GM21576 (cell line): Measurements from ENCODE around the gene GPBP1.
"Not testable (repeated sequence)": the region's sequence is repeated elsewhere in the genome, so short reads cannot be mapped to it uniquely, and the experiment has no call there.

Source experiments
- ATAC-seq: cut with Tn5 transposase; IDR thresholded peaks from one replicate; pipeline ENCODE4 v1.9.1; 2021; ENCODE audit warnings: mild to moderate bottlenecking, moderate library complexity; ENCODE audit not compliant: unreplicated experiment

GPBP1 gene

DNA sequence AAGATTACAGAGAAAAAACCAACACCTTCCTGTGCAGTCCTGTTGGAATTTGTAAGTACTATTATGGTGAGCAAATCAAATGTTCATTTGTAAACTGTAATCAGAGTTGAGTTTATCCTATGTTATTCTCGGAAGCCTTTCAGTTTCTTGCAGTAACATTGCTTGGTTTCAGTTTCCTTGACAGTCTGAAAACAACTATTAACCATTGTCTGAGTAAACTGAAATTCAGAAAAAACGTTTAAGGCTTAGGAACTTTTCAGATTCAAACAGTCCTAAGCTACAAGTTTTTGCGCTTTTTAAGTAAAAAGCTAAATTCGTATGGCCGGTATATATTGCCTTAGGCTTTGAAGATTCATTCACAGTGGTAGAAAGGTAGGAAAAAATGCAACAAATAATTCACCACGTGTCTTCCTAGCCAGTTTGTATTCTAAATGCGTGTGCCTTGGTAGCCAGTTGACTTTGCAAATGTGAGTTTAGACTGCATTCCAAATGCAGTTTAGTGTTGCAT is 2.5 kb downstream of the GPBP1 start:
- no peak for ATAC-seq

DNA sequence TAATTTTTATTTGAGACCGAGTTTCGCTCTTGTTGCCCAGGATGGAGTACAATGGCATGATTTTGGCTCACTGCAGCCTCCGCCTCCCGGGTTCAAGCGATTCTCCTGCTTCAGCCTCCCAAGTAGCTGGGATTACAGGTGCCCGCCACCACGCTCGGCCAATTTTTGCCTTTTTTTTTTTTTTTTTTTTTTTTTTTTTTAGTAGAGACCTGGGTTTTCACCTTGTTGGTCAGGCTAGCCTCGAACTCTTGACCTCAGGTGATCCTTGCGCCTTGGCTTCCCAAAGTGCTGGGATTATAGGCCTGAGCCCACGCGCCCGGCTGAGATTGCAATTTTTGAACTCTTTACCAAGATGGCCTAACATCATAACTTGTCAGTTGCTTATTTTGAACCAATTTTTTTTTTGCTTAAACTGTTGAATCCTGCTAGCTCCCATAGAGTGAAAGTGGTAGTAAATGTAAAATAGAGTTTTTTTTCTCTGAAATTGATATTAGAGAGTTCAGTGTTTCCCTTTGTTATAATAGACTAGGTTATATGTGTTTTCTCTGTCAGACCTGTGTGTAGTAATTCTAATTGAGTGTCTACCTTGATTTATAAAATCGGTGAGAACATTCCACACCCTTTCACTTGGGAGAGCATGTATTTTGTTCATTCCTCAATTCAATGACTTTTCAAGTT is 3.8 kb downstream of the GPBP1 start:
- ATAC-seq, result no peak

DNA sequence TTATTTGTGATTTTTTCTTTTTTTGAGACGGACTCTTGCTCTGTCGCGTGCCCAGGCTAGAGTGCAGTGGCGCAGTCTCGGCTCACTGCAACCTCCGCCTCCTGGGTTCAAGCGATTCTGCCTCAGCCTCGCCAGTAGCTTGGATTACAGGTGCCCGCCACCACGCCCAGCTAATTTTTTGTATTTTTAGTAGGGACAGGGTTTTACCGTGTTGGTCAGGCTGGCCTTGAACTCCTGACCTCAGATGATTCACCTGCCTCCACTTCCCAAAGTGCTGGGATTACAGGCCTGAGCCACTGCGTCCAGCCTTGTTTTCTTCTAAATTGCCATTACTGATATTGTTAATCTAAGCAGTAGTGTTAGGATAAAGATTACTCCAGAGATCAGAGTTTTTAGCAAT is 4.4 kb downstream of the GPBP1 start:
- ATAC-seq, result not testable (repeated sequence)

DNA sequence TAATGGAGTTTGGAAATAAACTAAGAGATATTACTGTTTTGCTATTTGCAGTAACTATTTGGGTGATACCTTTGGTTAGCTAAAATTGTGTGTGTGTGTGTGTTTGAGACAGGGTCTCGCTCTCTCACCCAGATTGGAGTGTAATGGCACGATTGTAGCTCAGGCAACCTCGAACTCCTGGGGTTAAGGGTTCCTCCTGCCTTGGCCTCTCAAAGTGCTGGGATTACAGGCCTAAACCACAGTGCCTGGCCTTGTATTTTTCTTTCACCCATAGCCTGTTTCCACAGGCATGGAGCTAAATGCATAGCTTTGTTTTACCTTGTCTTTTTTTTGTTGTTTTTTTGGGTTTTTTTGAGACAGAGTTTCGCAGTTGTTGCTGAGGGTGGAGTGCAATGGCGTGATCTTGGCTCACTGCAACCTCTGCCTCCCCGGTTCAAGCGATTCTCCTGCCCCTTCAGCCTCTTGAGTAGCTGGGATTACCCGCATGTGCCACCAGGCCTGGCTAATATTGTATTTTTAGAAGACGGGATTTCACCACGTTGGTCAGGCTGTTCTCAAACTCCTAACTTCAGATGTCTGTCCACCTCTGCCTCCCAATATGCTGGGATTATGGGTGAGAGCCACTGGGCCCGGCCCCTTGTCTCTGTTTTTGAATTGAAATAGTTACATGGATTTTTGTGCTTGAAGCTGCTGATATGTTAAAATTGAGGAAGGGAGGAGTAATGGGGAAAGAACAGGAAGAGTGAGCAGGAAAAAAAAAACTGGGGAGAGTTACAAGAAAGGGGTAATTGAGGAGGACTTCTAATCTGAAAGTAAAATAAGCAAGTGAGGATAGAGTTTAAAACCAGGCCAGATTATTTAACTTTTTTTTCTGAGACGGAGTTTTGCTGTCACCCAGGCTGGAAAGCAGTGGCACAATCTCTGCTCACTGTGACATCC is 5.7 kb downstream of the GPBP1 start:
- ATAC-seq, result no peak

DNA sequence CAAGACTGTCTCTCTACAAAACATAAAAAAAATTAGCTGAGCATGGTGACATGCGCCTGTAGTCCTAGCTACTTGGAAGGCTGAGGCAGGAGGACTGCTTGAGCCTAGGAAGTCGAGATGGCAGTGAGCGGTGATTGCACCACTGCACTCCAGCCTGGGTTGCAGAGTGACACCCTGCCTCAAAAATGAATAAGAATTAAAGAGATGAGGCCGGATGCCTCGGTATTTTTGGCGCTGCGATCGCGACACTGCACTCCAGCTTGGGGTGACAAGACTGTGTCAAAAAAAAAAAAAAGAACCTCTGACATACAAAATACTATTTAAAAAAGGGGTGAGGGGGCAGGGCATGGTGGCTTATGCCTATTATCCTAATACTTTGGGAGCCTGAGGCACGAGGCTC is 7.3 kb downstream of the GPBP1 start:
- no peak for ATAC-seq

DNA sequence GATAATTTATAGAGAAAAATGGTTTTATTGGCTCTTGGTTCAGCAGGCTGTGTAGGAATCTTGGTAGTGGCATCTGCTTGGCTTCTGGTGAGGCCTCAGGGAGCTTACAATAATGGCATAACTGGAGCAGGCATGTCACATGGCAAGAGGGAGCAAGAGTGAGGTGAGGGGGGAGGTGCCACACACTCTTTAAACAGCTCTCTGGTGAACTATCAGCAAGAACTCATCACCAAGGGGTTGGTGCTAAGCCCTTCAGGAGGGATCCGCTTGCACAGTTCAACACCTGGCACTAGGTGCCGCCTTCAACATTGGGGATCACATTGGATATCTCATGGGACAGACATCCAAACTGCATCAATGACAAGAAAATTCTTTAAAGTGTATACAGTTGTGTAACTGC is 10.5 kb downstream of the GPBP1 start:
- ATAC-seq, result no peak

DNA sequence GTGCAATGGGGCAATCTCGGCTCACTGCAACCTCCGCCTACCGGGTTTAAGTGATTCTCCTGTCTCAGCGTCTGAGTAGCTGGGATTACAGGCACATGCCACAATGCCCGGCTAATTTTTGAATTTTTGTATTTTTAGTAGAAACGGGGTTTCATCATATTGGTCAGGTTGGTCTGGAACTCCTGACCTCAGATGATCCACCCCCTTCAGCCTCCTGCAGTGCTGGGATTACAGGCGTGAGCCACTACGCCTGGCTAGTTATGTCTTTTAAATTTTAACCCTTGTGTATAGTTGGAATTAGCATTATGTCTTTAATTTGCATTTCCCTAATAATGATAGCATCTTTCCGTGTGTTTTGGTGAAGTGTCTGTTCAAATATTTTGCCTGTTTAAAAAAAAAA is 11.5 kb downstream of the GPBP1 start:
- ATAC-seq, result no peak

DNA sequence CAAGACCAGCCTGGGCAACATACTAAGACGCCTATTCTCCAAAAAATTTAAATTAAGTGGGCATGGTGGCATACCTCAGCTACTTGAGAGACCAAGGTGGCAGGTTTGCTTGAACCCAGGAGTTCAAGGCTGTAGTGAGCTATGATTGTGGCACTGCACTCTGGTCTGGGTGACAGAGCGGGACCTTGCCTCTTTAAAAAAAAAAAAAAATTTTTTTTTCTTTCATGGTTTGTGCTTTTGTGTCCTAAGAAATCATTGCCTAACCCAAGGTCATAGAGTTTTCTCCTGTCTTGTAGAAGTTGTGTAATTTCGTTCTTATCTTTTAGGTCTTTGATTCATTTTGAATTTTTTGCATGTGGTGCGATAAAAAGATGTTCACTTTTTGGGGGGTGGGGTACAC is 12.3 kb downstream of the GPBP1 start:
- ATAC-seq, result no peak

DNA sequence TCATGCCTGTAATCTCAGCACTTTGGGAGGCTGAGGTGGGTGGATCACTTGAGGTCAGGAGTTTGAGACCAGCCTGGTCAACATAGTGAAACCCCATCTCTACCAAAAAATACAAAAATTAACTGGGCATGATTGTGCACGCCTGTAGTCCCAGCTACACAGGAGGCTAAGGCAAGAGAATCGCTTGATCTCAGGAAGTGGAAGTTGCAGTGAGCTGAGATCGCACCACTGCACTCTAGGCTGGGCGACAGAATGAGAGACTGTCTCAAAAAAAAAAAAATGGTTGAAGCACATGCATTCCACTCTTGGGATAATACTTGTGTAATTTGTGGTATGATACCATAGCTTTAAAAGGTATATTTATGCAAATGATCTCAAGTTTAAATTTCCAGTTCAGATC is 14.1 kb downstream of the GPBP1 start:
- ATAC-seq, result not testable (repeated sequence)

DNA sequence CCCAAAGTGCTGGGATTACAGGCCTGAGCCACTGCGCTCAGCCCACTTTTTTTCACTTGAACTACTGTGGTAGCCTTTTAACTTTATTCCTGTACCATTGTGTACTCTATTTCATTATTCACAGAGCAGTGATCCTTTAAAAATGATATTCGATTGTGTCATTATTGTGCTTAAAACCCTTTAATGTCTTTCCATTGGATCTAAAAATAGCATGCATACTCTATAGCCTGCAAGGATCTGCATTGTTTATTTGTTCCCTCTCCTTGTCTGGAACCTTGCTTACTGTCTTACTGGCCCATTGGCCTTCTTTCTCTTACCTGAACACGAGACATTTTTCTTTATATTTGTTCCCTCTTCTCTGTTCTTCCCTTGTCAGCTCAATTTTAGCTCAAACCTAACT is 15.7 kb downstream of the GPBP1 start:
- ATAC-seq, result no peak

DNA sequence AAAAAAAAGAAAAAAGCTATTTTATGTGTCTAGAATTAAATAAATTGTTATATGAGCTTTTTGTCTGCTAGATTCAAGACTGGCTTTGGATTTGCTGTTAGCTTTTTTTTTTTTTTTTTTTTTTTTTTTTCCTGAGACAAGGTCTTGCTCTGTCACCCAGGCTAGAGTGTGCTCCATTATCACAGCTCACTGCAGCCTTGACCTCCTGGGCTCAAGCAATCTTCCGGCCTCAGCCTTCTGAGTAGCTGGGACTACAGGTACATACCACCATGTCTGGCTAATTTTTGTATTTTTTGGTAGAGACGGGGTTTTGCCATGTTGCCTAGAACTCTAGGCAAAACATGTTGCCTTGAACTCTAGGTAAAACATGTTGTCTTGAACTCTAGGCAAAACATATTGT is 16.7 kb downstream of the GPBP1 start:
- no peak for ATAC-seq

DNA sequence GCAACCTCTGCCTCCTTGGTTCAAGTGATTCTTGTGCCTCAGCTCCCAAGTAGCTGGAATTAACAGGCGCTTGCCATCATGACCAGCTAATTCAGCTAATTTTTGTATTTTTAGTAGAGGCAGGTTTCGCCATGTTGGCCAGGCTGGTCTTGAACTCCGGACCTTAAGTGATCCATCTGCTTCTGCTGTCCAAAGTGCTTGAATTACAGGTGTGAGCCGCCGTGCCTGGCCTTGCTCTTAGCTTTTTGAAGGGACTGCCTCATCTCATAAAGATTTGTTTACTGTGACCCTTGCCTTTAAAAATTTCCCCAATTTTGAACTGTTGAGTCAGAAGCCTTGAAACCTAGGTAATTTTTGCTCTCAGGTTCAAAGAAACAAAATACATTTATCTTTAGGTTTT is 17.3 kb downstream of the GPBP1 start:
- no peak for ATAC-seq

DNA sequence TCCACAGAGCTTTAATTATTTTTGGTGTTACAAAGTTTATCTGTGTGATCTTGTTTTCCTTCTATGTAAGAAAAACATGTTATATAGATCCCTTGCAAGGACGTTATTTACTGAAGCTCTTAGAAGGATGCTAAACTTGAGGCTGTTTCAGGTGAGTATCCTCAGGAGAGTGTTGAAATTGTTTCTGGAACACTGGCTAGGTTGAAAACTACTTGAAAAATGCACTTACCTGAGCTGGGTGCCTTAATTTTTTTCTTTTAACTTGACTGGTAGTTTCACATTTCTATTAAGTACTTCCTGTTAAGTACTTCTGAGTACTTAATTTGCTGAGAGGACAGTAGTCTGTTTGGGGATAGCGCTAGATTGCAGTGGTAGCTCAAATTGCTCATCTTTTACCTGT is 18.1 kb downstream of the GPBP1 start:
- no peak for ATAC-seq

DNA sequence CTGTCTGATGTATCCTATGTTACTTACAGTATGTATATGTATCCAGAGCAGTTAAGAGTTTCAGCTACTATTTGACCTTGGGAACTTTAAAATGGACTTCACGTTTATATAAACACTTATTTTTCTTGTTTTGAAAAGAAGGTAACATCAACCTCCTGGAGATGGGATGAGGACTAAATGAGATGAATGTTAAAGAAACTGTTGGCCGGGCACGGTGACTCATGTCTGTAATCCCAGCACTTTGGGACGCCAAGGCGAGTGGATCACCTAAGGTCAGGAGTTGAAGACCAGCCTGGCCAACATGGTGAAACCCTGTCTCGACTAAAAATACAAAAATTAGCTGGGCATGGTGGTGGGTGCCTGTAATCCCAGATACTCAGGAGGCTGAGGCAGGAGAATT is 19.0 kb downstream of the GPBP1 start:
- not testable (repeated sequence) for ATAC-seq

DNA sequence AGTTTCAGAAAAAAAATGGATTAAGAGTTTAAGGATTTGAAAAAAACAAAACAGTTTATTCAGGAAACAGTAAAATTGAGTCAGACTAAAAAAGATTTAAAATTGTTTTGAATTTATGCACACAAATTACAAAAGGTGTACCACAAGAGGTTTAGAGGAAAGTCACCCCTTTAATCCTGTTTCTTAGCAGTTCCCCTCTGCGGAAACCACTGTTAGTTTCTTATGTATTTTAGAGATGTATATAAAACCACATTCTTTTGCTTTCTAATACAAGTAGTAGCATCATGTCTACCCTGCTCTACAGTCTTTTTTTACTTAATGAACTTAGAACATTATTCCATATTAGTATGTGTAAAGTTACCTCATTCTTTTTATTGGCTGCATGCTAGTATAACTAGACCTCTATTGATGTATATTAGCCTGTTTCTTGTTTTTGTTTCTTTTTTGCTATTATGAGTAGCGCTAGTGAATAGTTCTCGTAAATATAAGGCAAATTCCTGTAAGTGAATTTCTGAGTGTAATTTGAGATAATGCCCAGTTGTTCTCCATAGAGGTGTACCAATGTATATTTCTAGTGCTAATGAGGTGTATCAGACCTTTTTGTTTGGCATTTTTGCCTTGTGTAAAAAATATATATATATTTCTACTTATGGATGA is 20.0 kb downstream of the GPBP1 start:
- ATAC-seq, result no peak

DNA sequence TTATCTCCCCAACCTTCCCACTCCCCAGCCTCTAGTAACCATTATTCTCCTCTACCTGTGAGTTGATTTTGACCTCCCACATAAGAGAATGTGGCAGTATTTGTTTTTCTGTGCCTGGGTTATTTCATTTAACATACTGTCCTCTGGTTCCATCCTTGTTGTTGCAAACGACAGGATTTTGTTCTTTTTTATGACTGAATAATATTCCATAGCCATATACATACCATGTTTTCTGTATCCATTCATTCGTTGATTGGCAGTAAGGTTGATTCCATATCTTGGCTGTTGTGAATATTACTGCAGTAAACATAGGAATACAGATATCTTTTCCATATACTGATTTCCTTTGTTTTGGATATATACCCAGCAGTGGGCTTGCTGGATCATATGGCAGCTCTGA is 20.8 kb downstream of the GPBP1 start:
- ATAC-seq, result no peak

DNA sequence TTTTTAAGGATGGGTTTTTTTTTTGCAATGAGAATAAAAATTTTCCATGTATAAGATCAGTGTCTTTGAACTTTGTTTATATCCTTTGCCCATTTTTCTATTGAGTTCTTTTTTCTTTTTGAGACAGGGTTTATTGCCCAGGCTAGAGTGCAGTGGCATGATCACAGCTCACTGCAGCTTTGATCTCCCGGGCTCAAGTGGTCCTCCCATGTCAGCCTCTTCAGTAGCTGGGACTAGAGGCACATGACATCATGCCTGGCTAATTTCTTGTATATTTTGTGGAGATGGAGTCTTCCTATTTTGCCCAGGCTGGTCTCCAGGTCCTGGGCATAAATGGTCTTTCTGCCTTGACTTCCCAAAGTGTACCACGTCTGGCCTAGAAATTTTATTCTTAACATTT is 21.2 kb downstream of the GPBP1 start:
- no peak for ATAC-seq

DNA sequence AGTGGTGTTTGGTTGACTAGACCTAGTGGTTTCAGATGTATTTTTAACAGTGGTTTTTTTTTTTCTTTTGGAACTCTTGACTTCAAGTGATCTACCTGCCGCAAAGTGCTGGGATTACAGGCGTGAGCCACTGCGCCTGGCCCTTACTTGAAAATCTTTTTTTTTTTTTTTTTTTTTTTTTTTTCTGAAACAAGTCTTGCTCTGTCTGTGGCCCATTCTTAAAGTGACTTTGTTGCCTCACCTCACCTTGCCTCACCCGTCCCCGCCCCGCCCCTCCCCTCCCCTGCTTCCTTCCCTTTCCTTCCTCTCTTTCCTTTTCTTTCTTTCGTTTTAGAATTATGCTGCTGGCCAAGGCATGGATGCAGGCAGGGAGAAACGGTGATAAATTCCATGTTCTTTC is 26.0 kb downstream of the GPBP1 start:
- ATAC-seq, result no peak

DNA sequence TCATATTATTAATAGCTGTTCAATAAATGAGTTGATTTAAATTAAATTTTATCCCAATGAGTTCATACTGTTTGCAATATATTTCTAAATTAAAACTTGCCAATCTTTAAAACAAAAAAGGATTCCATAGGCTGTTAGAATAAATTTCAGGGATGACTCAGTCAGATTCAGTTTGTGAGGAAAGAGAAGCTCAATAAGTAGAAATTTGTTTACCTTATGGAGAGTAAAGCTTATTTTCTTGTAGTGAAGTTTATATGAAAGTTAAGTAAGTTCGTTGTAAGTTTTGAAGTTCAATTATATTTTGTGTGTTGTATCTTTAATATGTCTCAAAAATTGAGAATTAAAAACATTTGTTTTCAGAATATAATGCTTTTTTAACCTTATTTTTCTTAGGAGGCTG is 29.0 kb downstream of the GPBP1 start:
- ATAC-seq, result no peak

DNA sequence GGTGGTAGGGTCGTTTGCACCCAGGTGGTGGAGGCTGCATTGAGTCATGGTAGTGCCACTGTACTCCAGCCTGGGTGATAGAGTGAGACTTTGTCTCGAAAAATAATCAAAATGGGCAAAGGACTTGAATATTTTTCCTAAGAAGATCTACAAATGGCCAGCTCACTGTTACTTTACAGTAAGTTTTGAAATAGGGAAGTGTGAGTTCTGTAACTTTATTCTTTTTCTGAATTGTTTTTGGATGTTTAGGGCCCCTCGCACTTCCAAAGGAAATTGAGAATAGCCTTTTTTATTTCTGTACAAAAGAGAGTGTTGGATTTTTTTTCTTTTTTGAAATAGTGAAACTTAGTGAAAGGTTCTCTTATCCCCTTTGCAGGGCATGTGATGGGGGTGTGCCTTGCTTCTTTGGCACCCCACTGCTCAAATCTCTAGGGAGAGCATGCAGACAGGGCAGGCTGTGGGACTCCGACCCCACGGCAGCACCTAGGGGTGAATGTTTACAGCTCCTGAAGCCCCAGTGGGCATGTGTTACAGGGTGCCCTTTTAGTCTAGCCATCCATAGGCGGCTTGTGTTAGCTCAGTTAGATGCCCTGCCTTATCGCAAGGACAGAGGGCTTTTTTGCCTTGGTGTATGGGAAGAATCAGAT is 33.3 kb downstream of the GPBP1 start:
- ATAC-seq, result no peak

DNA sequence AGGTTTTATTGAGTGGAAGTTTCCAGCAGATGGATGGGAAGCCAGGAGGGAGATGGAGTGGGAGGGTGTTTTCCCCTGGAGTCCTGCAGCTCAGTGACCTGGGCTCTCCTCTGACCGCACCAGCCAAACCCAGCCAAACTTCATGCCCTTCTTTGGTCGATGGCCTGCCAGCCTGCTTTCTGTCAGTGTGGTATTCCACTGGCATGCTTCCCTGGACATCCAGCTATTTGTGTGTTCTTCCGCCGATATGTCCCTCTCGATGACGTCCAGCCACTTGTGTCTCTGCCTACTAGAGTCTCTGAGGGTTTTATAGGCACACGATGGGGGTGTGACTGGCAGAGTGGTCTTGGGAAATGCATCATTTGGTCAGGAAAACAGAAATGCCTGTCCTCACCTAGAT is 33.8 kb downstream of the GPBP1 start:
- no peak for ATAC-seq
